DND-41 (cell line): Measurements from ENCODE around the gene SLC44A3.

Experiments
- EZH2 ChIP-seq: IDR thresholded peaks from 3 replicates; pipeline ENCODE4 v1.6.1; 2012; ENCODE audit warnings: borderline replicate concordance, low read depth, mild to moderate bottlenecking, moderate library complexity, low read length, inconsistent platforms; ENCODE audit not compliant: severe bottlenecking
- TF ChIP-seq, protein P1 (sequence below): IDR thresholded peaks from 2 replicates; pipeline ENCODE4 v1.5.1; 2012; ENCODE audit warnings: borderline replicate concordance, low read length, moderate library complexity, mild to moderate bottlenecking; ENCODE audit not compliant: poor library complexity, severe bottlenecking; ENCODE audit errors: extremely low read depth

DNA sequence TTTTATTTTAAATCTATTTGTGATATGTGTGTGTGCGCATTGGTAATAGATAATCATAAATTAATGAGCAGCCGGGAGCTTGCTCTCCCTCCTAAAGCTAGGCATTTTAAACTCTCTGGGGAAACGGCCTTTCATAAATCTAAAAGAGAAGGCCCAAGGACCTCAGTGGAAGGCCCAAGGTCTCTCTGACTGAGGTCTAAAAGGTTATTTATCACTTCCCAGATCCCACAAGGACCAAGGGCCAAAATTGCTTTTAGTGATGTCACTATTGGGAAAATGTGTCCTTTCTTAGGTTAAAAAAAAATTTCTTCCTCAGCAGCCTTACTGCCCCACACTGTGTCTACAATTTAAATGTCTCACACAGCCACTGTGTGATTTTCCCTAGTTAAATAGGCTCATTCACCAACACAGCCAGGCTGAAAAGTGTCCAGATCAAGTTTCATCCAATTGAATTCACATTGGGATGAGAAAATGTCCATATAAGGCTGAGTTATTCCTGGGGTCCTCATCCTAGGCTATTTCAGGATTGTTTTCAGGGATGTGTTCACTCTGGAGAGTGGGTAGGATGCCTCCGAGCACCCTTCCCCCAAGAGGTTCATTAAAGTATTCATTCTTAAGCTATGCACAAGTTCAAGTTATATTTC is 46.1 kb downstream of the SLC44A3 start:
- TF ChIP-seq, protein P1, sequence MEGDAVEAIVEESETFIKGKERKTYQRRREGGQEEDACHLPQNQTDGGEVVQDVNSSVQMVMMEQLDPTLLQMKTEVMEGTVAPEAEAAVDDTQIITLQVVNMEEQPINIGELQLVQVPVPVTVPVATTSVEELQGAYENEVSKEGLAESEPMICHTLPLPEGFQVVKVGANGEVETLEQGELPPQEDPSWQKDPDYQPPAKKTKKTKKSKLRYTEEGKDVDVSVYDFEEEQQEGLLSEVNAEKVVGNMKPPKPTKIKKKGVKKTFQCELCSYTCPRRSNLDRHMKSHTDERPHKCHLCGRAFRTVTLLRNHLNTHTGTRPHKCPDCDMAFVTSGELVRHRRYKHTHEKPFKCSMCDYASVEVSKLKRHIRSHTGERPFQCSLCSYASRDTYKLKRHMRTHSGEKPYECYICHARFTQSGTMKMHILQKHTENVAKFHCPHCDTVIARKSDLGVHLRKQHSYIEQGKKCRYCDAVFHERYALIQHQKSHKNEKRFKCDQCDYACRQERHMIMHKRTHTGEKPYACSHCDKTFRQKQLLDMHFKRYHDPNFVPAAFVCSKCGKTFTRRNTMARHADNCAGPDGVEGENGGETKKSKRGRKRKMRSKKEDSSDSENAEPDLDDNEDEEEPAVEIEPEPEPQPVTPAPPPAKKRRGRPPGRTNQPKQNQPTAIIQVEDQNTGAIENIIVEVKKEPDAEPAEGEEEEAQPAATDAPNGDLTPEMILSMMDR, result no peak
- no peak for TF ChIP-seq EZH2
